Measurements from ENCODE around the gene CEACAM1.
"Not testable (repeated sequence)": the region's sequence is repeated elsewhere in the genome, so short reads cannot be mapped to it uniquely, and the experiment has no call there.

The CEACAM1 gene

GRCh38 chr19:42475366-42475765 lies 52.9 kb downstream of the CEACAM1 start:
- DNase-seq (ENCODE audit: low read depth, low spot score) = no peak

GRCh38 chr19:42474743-42475142 lies 53.5 kb downstream of the CEACAM1 start:
- no peak for DNase-seq (ENCODE audit: low read depth, low spot score)

DNA sequence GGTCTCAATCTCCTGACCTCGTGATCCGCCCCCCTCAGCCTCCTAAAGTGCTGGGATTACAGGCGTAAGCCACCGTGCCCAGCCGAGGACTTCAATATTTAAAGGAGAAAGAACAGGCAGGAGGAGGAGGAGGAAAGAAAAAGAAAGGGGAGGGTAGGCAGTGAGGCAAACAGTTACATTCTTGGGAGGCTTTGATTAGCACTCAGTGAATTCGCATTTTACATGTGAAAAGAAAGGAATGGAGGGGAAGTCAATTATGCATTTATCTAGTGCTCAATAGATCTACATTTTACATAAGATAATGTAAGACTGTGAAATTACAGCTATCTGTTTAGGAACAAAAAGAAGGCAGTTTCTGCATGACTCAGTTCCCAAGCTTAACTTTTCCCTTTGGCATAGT lies 54.6 kb downstream of the CEACAM1 start:
- peak; percentile 86 for DNase-seq (ENCODE audit: low read depth, low spot score)

- DNase-seq (ENCODE audit: low read depth, low spot score) = no peak
These were observed 55.7 kb downstream of the CEACAM1 start for GRCh38 chr19:42472402-42473147.

GRCh38 chr19:42471554-42472249 lies 56.6 kb downstream of the CEACAM1 start:
- DNase-seq (ENCODE audit: low read depth, low spot score) = no peak

GRCh38 chr19:42469311-42470235 lies 58.7 kb downstream of the CEACAM1 start:
- no peak for DNase-seq (ENCODE audit: low read depth, low spot score)

DNA sequence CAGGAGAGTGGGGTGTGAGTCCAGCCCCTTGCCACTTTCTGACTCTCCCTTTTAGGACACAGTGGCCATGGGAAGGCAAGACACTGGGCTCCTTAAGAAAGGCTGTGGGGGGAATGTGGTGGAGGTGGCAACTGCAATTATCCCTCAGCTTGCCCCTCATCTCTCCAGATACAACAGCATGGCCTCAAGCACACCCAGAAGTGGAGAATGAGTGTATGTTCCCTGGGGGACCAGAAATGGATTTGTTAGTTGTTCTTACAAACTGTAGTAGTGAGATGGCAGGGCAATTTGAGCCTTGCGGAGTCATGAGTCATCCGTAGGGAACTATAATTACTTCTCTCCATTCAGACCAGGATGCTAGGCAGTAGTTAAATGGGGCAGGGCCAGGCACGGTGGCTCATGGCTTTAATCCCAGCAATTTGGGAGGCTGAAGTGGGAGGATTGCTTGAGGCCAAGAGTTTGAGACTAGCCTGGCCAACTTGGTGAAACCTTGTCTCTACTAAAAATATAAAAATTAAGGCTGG lies 59.9 kb downstream of the CEACAM1 start:
- no peak for DNase-seq (ENCODE audit: low read depth, low spot score)

DNA sequence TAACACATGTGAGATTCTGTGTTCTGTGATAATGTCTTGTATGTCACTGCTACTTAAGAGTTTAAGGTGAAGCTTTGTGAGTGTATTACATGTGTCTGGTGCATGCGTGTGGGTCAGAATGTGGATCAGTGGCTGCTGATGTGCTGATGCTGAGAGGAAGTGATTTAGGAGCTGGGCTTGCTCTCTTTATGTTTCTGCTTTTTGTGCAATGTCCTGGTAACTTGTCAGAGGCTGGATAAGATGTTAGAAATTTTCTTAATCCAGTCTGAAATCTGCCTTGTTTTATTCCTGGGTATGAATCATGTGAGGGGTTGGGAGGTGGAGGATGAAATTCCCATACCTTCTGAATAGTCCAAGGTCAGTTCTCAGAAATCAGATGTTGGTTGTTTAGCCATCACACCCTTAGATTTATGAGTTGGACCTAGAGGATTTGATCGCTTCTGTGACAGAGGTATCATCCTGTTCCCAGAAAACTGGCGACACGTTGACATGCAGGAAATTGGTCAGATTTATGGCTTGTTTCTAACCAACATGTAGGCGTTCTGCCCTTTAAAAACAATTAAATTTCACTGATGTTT lies 61.0 kb downstream of the CEACAM1 start:
- no peak for DNase-seq (ENCODE audit: low read depth, low spot score)

- DNase-seq (ENCODE audit: low read depth, low spot score) = no peak
These were observed 61.6 kb downstream of the CEACAM1 start for GRCh38 chr19:42466521-42467182.

GRCh38 chr19:42465827-42466280 lies 62.4 kb downstream of the CEACAM1 start:
- no peak for DNase-seq (ENCODE audit: low read depth, low spot score)

- DNase-seq (ENCODE audit: low read depth, low spot score) = no peak
These were observed 66.5 kb downstream of the CEACAM1 start for GRCh38 chr19:42461700-42462324.

DNA sequence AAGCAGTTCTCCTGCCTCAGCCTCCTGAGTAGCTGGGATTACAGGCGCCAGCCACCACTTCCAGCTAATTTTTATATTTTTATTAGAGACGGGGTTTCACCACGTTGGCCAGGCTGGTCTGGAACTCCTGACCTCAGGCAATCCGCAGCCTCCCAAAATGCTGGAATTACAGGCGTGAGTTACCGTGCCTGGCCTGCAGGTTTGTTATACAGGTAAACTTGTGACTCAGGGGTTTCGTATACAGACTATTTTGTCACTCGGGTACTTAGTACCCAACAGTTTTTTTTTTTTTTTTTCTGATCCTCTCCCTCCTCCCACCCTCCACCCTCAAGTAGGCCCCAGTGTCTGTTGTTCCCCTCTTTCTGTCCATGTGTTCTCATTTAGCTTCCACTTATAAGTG lies 67.0 kb downstream of the CEACAM1 start:
- DNase-seq (ENCODE audit: low read depth, low spot score) = not testable (repeated sequence)

- DNase-seq (ENCODE audit: low read depth, low spot score) = no peak
These were observed 68.4 kb downstream of the CEACAM1 start for GRCh38 chr19:42459926-42460325.
